CD4-positive, CD25-positive, alpha-beta regulatory T cell (primary cell): ENCODE data around the gene BZW2. TPM values are rescaled to one million over a fixed set of nuclear protein-coding genes. Genes with fewer than 3 reads are reported as not detected.
A peak's percentile ranks its signal among the peaks of the same experiment; 100 is the strongest.

Experiments
- ATAC-seq, 2 donors: fragments of 150-1000 bp; cut with Tn5 transposase; one replicate each; pipeline ENCODE4 v1.10.0; 2021; ENCODE audit warnings: low read depth in 2 of 2, moderate number of reproducible peaks in 2 of 2, moderate library complexity in 1 of 2
- DNase-seq, 3 donors: peaks; one replicate each; pipeline versions ENCODE4 v3.0.0 to v3.0.0-alpha.2; 2012 to 2022; ENCODE audit warnings: mixed read lengths in 1 of 3
- H3K27ac ChIP-seq: one replicate; pipeline ENCODE4 v1.7.0; 2013; ENCODE audit warnings: mild to moderate bottlenecking, low read length; ENCODE audit not compliant: insufficient read depth, poor library complexity, severe bottlenecking
- H3K27me3 ChIP-seq: one replicate; pipeline ENCODE4 v1.7.0; 2013; ENCODE audit warnings: low read length; ENCODE audit not compliant: control insufficient read depth, insufficient read depth
- H3K36me3 ChIP-seq: one replicate; pipeline ENCODE4 v1.7.0; 2013; ENCODE audit warnings: mild to moderate bottlenecking, low read length, moderate library complexity; ENCODE audit not compliant: control insufficient read depth, insufficient read depth
- H3K4me1 ChIP-seq: 2 replicates; pipeline ENCODE4 v1.7.0; 2013; ENCODE audit warnings: mild to moderate bottlenecking, low read length; ENCODE audit not compliant: insufficient read depth, control insufficient read depth, poor library complexity, severe bottlenecking
- H3K4me3 ChIP-seq: one replicate; pipeline ENCODE4 v1.7.0; 2013; ENCODE audit warnings: low read depth, mild to moderate bottlenecking, low read length, moderate library complexity
- H3K9me3 ChIP-seq, 2 experiments: 1 replicate in 1 of 2; 2 replicates in 1 of 2; pipeline ENCODE4 v1.7.0; 2013; ENCODE audit warnings: low read length in 2 of 2, mild to moderate bottlenecking in 1 of 2, moderate library complexity in 1 of 2; ENCODE audit not compliant: control insufficient read depth in 2 of 2
- H3K27ac Mint-ChIP-seq, 3 donors: one replicate each; pipeline ENCODE4 v1.8.0; 2020 to 2022; ENCODE audit warnings: mild to moderate bottlenecking in 3 of 3, mixed read lengths in 3 of 3, moderate library complexity in 2 of 3
- H3K27me3 Mint-ChIP-seq: one replicate; pipeline ENCODE4 v1.8.0; 2022; ENCODE audit warnings: mild to moderate bottlenecking, mixed read lengths
- H3K36me3 Mint-ChIP-seq: one replicate; pipeline ENCODE4 v1.8.0; 2020; ENCODE audit warnings: mixed read lengths
- H3K4me1 Mint-ChIP-seq, 4 donors: one replicate each; pipeline ENCODE4 v1.8.0; 2020 to 2022; ENCODE audit warnings: mixed read lengths in 4 of 4, mild to moderate bottlenecking in 1 of 4
- H3K4me3 Mint-ChIP-seq, 4 donors: one replicate each; pipeline ENCODE4 v1.8.0; 2020 to 2022; ENCODE audit warnings: mild to moderate bottlenecking in 4 of 4, mixed read lengths in 4 of 4, moderate library complexity in 3 of 4
- H3K9me3 Mint-ChIP-seq, 7 donors: one replicate each; pipeline ENCODE4 v1.8.0; 2020 to 2022; ENCODE audit warnings: mixed read lengths in 7 of 7, mild to moderate bottlenecking in 3 of 7, moderate library complexity in 2 of 7
- polyA plus RNA-seq, 4 donors: library from polyadenylated mRNA; unstranded; fragments of 300-500 nt; fragmentation: Illumina TruSeq; gene quantifications; one replicate each; pipeline ENCODE4 v1.2.3, GENCODE V29; 2021
- total RNA-seq: library from RNA; stranded (reverse); gene quantifications from one replicate; pipeline ENCODE4 v1.2.3, GENCODE V29; 2022

Gene BZW2
- total and polyA plus RNA-seq, 5 donors from 2014 or later, result 24.2 to 54.4 (median 46.2) TPM

DNA sequence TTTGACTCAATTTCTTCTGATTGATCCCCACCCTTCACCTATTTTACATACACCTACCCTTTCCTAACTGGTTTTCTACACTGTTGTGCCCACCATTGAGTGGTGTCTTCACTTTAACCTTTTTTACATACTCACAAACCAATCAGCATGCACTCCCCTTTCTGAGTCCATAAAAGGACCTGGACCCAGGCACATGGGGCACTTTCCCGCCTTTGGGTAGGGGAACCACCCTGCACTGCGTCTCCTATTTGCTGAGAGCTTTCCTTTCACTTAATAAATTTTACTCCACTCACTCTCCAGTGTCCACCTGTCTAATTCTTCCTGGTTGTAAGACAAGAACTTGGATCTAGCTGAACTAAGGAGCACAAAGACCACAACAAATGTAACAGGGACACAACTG lies 34.3 kb upstream of the BZW2 start:
- DNase-seq, result no peak
- Mint-ChIP-seq H3K4me1 (peaks cover 0 to 23% (median 7%) of the 10 kb centered on the region in 4 donors), H3K9me3 (peaks cover 0 to 2% (median 0%) of the 10 kb centered on the region in 7 donors), H3K27me3 (no peaks in the 10 kb centered on the region), H3K4me3 (no peak overlapping the region), H3K36me3 (peaks cover 50% of the 10 kb centered on the region), H3K27ac (no peak overlapping the region)
- Histone ChIP-seq H3K9me3 (no peaks in the 10 kb centered on the region), H3K4me3 (no peak overlapping the region), H3K27ac (no peak overlapping the region), H3K36me3 (peaks cover 34% of the 10 kb centered on the region), H3K27me3 (no peaks in the 10 kb centered on the region), H3K4me1 (no peaks in the 10 kb centered on the region)
- ATAC-seq, result no peak

DNA sequence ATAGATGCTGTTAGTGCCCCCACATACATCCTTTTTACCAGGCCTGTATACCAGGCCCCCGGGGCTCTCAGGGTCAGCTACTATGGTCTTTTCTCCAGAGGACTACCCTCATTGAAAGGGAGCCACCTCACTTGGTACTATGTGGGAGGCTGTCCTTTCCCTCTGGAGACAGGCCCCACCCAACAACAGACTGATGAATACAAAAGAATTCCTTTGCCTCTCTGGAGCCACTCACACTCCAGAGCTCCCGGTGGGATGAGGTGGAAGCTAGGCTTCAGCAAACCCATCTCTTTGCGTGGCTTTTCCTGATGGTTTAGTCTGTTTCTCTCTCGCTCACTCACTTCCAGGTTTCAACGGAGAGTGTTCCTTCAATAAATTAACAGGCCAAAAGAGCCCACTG lies 30.8 kb upstream of the BZW2 start:
- Mint-ChIP-seq H3K4me1 (peaks cover 6 to 19% (median 9%) of the 10 kb centered on the region in 4 donors), H3K36me3 (peaks cover 56% of the 10 kb centered on the region), H3K27ac (no peak overlapping the region), H3K4me3 (no peak overlapping the region), H3K27me3 (no peaks in the 10 kb centered on the region), H3K9me3 (peaks cover 0 to 2% (median 0%) of the 10 kb centered on the region in 7 donors)
- ATAC-seq (no peak), DNase-seq (no peak)
- no peaks in the 10 kb centered on the region for H3K27me3 ChIP-seq
- H3K36me3 ChIP-seq, result peaks cover 26% of the 10 kb centered on the region
- no peaks in the 10 kb centered on the region for H3K9me3 ChIP-seq
- H3K4me1 ChIP-seq, result no peaks in the 10 kb centered on the region
- no peak overlapping the region for H3K27ac ChIP-seq
- no peak overlapping the region for H3K4me3 ChIP-seq

DNA sequence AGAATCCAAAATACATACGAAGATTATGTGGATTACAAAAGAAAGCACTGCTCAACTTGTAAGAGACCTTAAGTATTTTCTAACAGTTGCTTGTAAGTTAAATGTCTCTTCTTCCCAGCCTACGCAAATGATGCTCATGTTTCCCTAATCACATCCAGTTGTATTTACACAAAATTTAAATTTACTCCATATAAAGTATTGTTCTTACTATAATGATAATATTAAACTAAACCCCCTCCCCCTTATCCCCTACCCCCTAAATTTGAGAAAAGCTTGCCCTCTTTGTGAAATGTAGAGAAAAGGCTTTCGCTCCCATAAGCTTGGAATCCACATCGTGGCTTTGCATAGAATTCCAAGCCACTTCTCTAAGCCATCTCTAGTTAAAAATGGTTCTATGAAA lies 29.9 kb upstream of the BZW2 start:
- H3K27ac Mint-ChIP-seq, result no peak overlapping the region
- Histone ChIP-seq H3K4me1 (no peaks in the 10 kb centered on the region), H3K9me3 (no peaks in the 10 kb centered on the region), H3K36me3 (peaks cover 26% of the 10 kb centered on the region), H3K27ac (no peak overlapping the region), H3K27me3 (no peaks in the 10 kb centered on the region), H3K4me3 (no peak overlapping the region)
- no peak overlapping the region for H3K4me3 Mint-ChIP-seq
- no peak for ATAC-seq
- peaks cover 50% of the 10 kb centered on the region for H3K36me3 Mint-ChIP-seq
- H3K9me3 Mint-ChIP-seq, result peaks cover 0 to 2% (median 0%) of the 10 kb centered on the region in 7 donors
- H3K27me3 Mint-ChIP-seq, result no peaks in the 10 kb centered on the region
- peaks cover 8 to 14% (median 11%) of the 10 kb centered on the region in 4 donors for H3K4me1 Mint-ChIP-seq
- DNase-seq, result no peak

DNA sequence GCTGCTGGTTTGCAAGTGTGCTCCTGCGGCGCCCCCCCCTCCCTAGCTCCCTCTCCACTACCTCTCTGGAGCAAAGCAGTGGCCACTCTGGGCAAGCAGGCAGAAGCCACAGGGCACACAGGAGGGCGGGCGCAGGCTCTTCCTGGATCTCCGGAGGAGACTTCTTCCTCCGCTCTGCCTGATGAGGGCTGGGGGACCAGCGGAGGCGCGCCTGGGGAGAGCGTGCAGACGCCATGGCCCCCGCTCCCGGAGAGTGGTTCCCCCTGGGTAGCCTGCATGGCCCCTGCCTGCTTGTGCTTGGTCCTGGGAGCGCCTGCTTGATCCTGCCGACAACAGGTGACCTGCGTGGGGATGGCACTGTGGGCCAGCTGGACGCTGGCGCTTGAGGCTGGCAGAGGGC lies 29.4 kb upstream of the BZW2 start:
- H3K27me3 Mint-ChIP-seq, result no peaks in the 10 kb centered on the region
- H3K36me3 Mint-ChIP-seq, result peaks cover 46% of the 10 kb centered on the region
- H3K9me3 Mint-ChIP-seq, result peaks cover 0 to 2% (median 0%) of the 10 kb centered on the region in 7 donors
- Histone ChIP-seq H3K27me3 (no peaks in the 10 kb centered on the region), H3K36me3 (peaks cover 26% of the 10 kb centered on the region), H3K27ac (no peak overlapping the region), H3K9me3 (no peaks in the 10 kb centered on the region), H3K4me3 (no peak overlapping the region), H3K4me1 (no peaks in the 10 kb centered on the region)
- H3K27ac Mint-ChIP-seq, result no peak overlapping the region
- H3K4me3 Mint-ChIP-seq, result no peak overlapping the region
- H3K4me1 Mint-ChIP-seq, result peaks cover 8 to 14% (median 11%) of the 10 kb centered on the region in 4 donors
- DNase-seq (no peak), ATAC-seq (no peak)

DNA sequence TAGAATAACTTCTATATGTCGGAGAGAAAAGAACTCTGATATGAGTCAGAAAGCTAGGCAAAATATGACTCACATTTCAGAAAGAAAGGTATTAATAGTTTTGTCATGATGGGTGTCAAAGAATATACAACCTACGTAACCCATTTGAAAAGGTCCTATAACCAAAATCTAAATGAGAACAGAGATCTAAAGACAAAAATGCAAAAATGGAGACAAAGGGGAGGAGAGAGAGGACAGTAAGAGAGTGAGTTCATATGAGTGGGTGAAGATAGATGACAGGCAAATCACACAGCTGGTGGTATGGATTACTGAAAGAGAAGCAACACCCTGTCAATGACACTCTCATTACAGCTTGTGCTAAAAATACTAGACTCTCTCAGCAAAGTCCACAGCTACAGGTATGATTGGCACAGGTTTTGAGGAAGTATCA lies 26.0 kb upstream of the BZW2 start:
- ATAC-seq, result peak in 1 of 2 donors; percentile 52
- no peaks in the 10 kb centered on the region for H3K27me3 Mint-ChIP-seq
- peaks cover 50% of the 10 kb centered on the region for H3K36me3 Mint-ChIP-seq

DNA sequence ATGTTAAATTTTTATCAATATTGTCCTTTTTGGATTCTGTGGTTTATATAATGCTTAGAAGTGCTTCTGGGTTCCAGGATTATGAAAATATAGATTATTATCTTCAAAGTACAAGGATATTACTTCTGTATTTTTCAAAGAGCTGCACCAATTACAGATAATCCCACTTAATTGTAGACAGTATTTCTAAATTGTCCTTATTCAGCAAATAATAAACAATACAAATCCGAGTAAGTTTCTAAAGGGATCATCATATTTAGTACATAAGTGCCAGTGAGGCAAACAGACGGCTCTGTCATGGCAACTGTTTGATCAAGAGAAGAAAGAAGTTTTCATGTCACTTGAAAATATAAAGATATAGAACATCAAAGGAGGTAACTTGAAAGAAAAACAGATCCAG lies 19.6 kb upstream of the BZW2 start:
- H3K27ac Mint-ChIP-seq, result no peak overlapping the region

More for the DNA sequence above, 26.0 kb upstream of the BZW2 start:
- H3K4me1 ChIP-seq, result no peaks in the 10 kb centered on the region
- H3K27me3 ChIP-seq, result no peaks in the 10 kb centered on the region
- peak in 1 of 3 donors; percentile 42 for DNase-seq
- no peak overlapping the region for H3K4me3 Mint-ChIP-seq
- H3K27ac ChIP-seq, result no peak overlapping the region
- H3K27ac Mint-ChIP-seq, result peak overlapping the region in 1 of 3 donors; percentile 47
- H3K4me3 ChIP-seq, result no peak overlapping the region
- H3K9me3 Mint-ChIP-seq, result peaks cover 0 to 1% (median 0%) of the 10 kb centered on the region in 7 donors
- no peaks in the 10 kb centered on the region for H3K9me3 ChIP-seq
- H3K4me1 Mint-ChIP-seq, result peaks cover 4 to 18% (median 8%) of the 10 kb centered on the region in 4 donors
- peaks cover 36% of the 10 kb centered on the region for H3K36me3 ChIP-seq

DNA sequence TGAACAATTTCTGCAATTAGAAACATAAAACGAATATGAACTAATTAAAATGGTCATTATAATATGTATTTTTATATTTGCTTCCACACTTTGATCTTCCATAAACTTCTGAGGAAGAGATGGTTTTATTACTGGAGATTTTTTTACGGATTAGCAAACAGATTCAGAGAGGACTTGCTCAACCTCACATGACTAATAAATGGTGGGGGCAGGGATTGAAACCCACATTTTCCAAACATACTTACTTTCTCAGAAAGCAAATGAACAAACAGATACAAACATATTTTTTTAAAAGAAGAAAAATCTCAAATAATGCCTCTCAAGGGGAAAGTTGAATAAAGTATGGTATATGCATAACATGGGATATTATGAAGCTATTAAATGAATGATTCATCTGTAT lies 18.7 kb upstream of the BZW2 start:
- ATAC-seq, result no peak

More for the DNA sequence above, 19.6 kb upstream of the BZW2 start:
- Histone ChIP-seq H3K27ac (no peak overlapping the region), H3K27me3 (no peaks in the 10 kb centered on the region), H3K4me3 (no peak overlapping the region), H3K4me1 (no peaks in the 10 kb centered on the region), H3K9me3 (no peaks in the 10 kb centered on the region), H3K36me3 (peaks cover 22% of the 10 kb centered on the region)
- no peak for DNase-seq
- Mint-ChIP-seq H3K4me3 (no peak overlapping the region), H3K36me3 (peaks cover 34% of the 10 kb centered on the region), H3K4me1 (peaks cover 0 to 11% (median 2%) of the 10 kb centered on the region in 4 donors), H3K9me3 (peaks cover 0 to 1% (median 0%) of the 10 kb centered on the region in 7 donors), H3K27me3 (no peaks in the 10 kb centered on the region)
- ATAC-seq, result no peak

DNA sequence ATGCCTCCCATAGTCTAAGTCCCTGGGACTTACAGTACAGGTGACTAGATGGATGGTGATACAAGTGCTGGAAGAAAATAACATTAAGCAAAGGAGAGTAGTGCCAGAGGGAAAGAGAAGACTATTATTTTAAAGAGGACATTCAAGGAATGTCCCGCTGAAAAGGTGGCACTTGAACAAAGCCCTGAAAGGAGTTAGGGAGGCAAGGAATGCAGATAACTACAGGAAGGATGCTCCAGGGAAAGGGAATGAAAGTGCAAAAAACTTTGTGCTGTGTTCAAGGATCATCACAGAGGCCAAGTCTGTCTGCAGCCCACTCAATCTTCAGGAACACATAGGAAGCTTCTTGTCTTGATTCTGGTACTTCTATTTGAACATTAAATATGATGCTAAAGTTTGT lies 15.3 kb upstream of the BZW2 start:
- Histone ChIP-seq H3K27me3 (no peaks in the 10 kb centered on the region), H3K9me3 (no peaks in the 10 kb centered on the region), H3K27ac (no peak overlapping the region), H3K4me3 (no peak overlapping the region), H3K4me1 (no peaks in the 10 kb centered on the region), H3K36me3 (peaks cover 10% of the 10 kb centered on the region)
- no peaks in the 10 kb centered on the region for H3K9me3 Mint-ChIP-seq
- peaks cover 4 to 7% (median 5%) of the 10 kb centered on the region in 4 donors for H3K4me1 Mint-ChIP-seq
- peaks cover 26% of the 10 kb centered on the region for H3K36me3 Mint-ChIP-seq
- H3K27ac Mint-ChIP-seq, result no peak overlapping the region
- no peak overlapping the region for H3K4me3 Mint-ChIP-seq
- no peak for ATAC-seq
- no peak for DNase-seq
- no peaks in the 10 kb centered on the region for H3K27me3 Mint-ChIP-seq

More for the DNA sequence above, 18.7 kb upstream of the BZW2 start:
- no peak overlapping the region for H3K4me3 ChIP-seq
- peaks cover 2 to 11% (median 3%) of the 10 kb centered on the region in 4 donors for H3K4me1 Mint-ChIP-seq
- no peaks in the 10 kb centered on the region for H3K9me3 ChIP-seq
- H3K36me3 Mint-ChIP-seq, result peaks cover 38% of the 10 kb centered on the region
- no peaks in the 10 kb centered on the region for H3K27me3 ChIP-seq
- peaks cover 22% of the 10 kb centered on the region for H3K36me3 ChIP-seq
- no peaks in the 10 kb centered on the region for H3K4me1 ChIP-seq
- no peak for DNase-seq
- H3K27ac ChIP-seq, result no peak overlapping the region
- H3K9me3 Mint-ChIP-seq, result peaks cover 0 to 1% (median 0%) of the 10 kb centered on the region in 7 donors
- H3K4me3 Mint-ChIP-seq, result no peak overlapping the region
- no peak overlapping the region for H3K27ac Mint-ChIP-seq
- H3K27me3 Mint-ChIP-seq, result no peaks in the 10 kb centered on the region
